Measurements from ENCODE around the gene PPT2.
"Not testable (repeated sequence)": the region's sequence is repeated elsewhere in the genome, so short reads cannot be mapped to it uniquely, and the experiment has no call there.

The PPT2 gene

GRCh38 chr6:32189742-32190053 is 35.8 kb downstream of the PPT2 start:
- no peak for DNase-seq (ENCODE audit: low spot score)

GRCh38 chr6:32190054-32190851 is 36.3 kb downstream of the PPT2 start, which contains the start of gene PBX2:
TSS of gene PBX2 (minus strand) at chr6:32190202. CDS start at chr6:32189915, 287 bp downstream.
- DNase-seq (ENCODE audit: low spot score): peak; percentile 74

GRCh38 chr6:32190911-32191677 is 37.2 kb downstream of the PPT2 start:
- DNase-seq (ENCODE audit: low spot score): no peak

GRCh38 chr6:32191696-32192607 is 38.0 kb downstream of the PPT2 start:
- no peak for DNase-seq (ENCODE audit: low spot score)

- DNase-seq (ENCODE audit: low spot score): no peak
These were observed 38.7 kb downstream of the PPT2 start, which contains the start of gene GPSM3 for GRCh38 chr6:32192608-32193039. TSS of gene GPSM3 (minus strand) at chr6:32192643. CDS start at chr6:32192513, 130 bp downstream.

GRCh38 chr6:32193096-32193495 is 39.2 kb downstream of the PPT2 start:
- not testable (repeated sequence) for DNase-seq (ENCODE audit: low spot score)

- no peak for DNase-seq (ENCODE audit: low spot score)
These were observed 40.4 kb downstream of the PPT2 start for GRCh38 chr6:32194388-32194787.

GRCh38 chr6:32194825-32195651 is 41.1 kb downstream of the PPT2 start:
- peak; percentile 47 for DNase-seq (ENCODE audit: low spot score)

- DNase-seq (ENCODE audit: low spot score): peak; percentile 98
These were observed 41.6 kb downstream of the PPT2 start for GRCh38 chr6:32195652-32195901.

GRCh38 chr6:32195902-32196681 is 42.2 kb downstream of the PPT2 start:
- DNase-seq (ENCODE audit: low spot score): peak; percentile 77

- no peak for DNase-seq (ENCODE audit: low spot score)
These were observed 43.0 kb downstream of the PPT2 start for GRCh38 chr6:32196682-32197616.

GRCh38 chr6:32198345-32198696 is 44.4 kb downstream of the PPT2 start:
- no peak for DNase-seq (ENCODE audit: low spot score)

- no peak for DNase-seq (ENCODE audit: low spot score)
These were observed 44.9 kb downstream of the PPT2 start for GRCh38 chr6:32198866-32199265.

GRCh38 chr6:32200711-32201475 is 47.0 kb downstream of the PPT2 start:
- DNase-seq (ENCODE audit: low spot score): no peak

GRCh38 chr6:32202186-32202585 is 48.2 kb downstream of the PPT2 start:
- no peak for DNase-seq (ENCODE audit: low spot score)

- DNase-seq (ENCODE audit: low spot score): no peak
These were observed 49.7 kb downstream of the PPT2 start for GRCh38 chr6:32203426-32204267.

GRCh38 chr6:32204268-32204715 is 50.4 kb downstream of the PPT2 start:
- no peak for DNase-seq (ENCODE audit: low spot score)

GRCh38 chr6:32208996-32209395 is 55.1 kb downstream of the PPT2 start:
- DNase-seq (ENCODE audit: low spot score): no peak

All from AG08396 (cell line).